Smooth muscle cell (in vitro differentiated cells): Measurements from ENCODE around the gene TMEM163. TPM values are rescaled to one million over a fixed set of nuclear protein-coding genes. Genes with fewer than 3 reads are reported as not detected.

ENCODE experiments used
- DNase-seq: peaks from one replicate; lab custom pipeline; 2025; ENCODE audit not compliant: unreplicated experiment; lab: John Stamatoyannopoulos, UW
- H2AFZ ChIP-seq: fragments of 200-600 bp; sonication (generic); 2 replicates; pipeline ENCODE4 v1.6.0; 2016; ENCODE audit warnings: antibody characterized with exemption, low read depth, mild to moderate bottlenecking
- H3F3A ChIP-seq: fragments of 200-600 bp; sonication (generic); 2 replicates; pipeline ENCODE4 v1.6.0; 2017; ENCODE audit warnings: antibody characterized with exemption, low read depth
- H3K27ac ChIP-seq: fragments of 200-600 bp; sonication (generic); 2 replicates; pipeline ENCODE4 v1.5.1; 2016; ENCODE audit warnings: low read depth, mild to moderate bottlenecking
- H3K27me3 ChIP-seq: fragments of 200-600 bp; sonication (generic); 2 replicates; pipeline ENCODE4 v1.6.1; 2016; ENCODE audit warnings: low read depth, mild to moderate bottlenecking
- H3K36me3 ChIP-seq: fragments of 200-600 bp; sonication (generic); 2 replicates; pipeline ENCODE4 v1.5.1; 2016; ENCODE audit warnings: low read depth
- H3K4me1 ChIP-seq: fragments of 200-600 bp; sonication (generic); 2 replicates; pipeline ENCODE4 v1.5.1; 2016; ENCODE audit warnings: low read depth
- H3K4me2 ChIP-seq: fragments of 200-600 bp; sonication (generic); 2 replicates; pipeline ENCODE4 v1.6.0; 2016; ENCODE audit warnings: mild to moderate bottlenecking
- H3K4me3 ChIP-seq: fragments of 200-600 bp; sonication (generic); 2 replicates; pipeline ENCODE4 v1.5.1; 2016; ENCODE audit warnings: mild to moderate bottlenecking
- H3K79me2 ChIP-seq: fragments of 200-600 bp; sonication (generic); 2 replicates; pipeline ENCODE4 v1.6.0; 2016; ENCODE audit warnings: low read depth, mild to moderate bottlenecking
- H3K9ac ChIP-seq: fragments of 200-600 bp; sonication (generic); 2 replicates; pipeline ENCODE4 v1.6.0; 2016; ENCODE audit warnings: low read depth
- H3K9me3 ChIP-seq: fragments of 200-600 bp; sonication (generic); replicated peaks from 2 replicates; pipeline ENCODE4 v1.5.1; 2016; ENCODE audit warnings: low read depth
- H4K20me1 ChIP-seq: fragments of 200-600 bp; sonication (generic); 2 replicates; pipeline ENCODE4 v1.6.0; 2016; ENCODE audit warnings: low read depth
- CTCF ChIP-seq: fragments of 200-600 bp; sonication (generic); IDR thresholded peaks from 2 replicates; pipeline ENCODE4 v1.5.1; 2017; ENCODE audit warnings: borderline replicate concordance, mild to moderate bottlenecking, antibody characterized with exemption; ENCODE audit not compliant: insufficient read depth, poor library complexity, severe bottlenecking
- WGBS: methylation state at CpG from one replicate; pipeline ENCODE4 v1.1.7; 2016; ENCODE audit warnings: low lambda C conversion rate; 5-methylcytosine and 5-hydroxymethylcytosine counted together
- polyA plus RNA-seq: library from polyadenylated mRNA; unstranded; fragments of >200 nt; fragmentation: Nextera tagmentation; extraction: Ambion mirVana; gene quantifications from 2 replicates; pipeline ENCODE4 v1.2.1, GENCODE V29; 2016
- total RNA-seq: library from RNA; depleted of rRNA; stranded (reverse); fragments of >200 nt; gene quantifications from 2 replicates; pipeline ENCODE4 v1.2.3, GENCODE V29; 2014

TMEM163 gene
- total and polyA plus RNA-seq, 2 experiments from 2014 or later, result 0.31 TPM; not detected in 1

GRCh38 chr2:134468776-134469175 lies 250.0 kb downstream of the TMEM163 start:
- 92% methylated on average over 12 of the region's 12 CpGs for WGBS
- DNase-seq, result no peak
- H2AFZ ChIP-seq, result no peak overlapping the region

GRCh38 chr2:134468164-134468563 lies 250.6 kb downstream of the TMEM163 start:
- TF ChIP-seq CTCF, result no peak
- no peak overlapping the region for H2AFZ ChIP-seq
- no peaks in the 10 kb centered on the region for H4K20me1 ChIP-seq
- WGBS, result 93% methylated on average over 2 of the region's 2 CpGs
- H3F3A ChIP-seq, result no peaks in the 10 kb centered on the region
- no peaks in the 10 kb centered on the region for H3K9me3 ChIP-seq
- H3K27ac ChIP-seq, result no peak overlapping the region
- H3K4me1 ChIP-seq, result no peaks in the 10 kb centered on the region
- H3K79me2 ChIP-seq, result no peaks in the 10 kb centered on the region
- no peaks in the 10 kb centered on the region for H3K27me3 ChIP-seq
- no peaks in the 10 kb centered on the region for H3K36me3 ChIP-seq
- no peak overlapping the region for H3K4me3 ChIP-seq
- no peak overlapping the region for H3K4me2 ChIP-seq
- H3K9ac ChIP-seq, result no peak overlapping the region
- DNase-seq, result no peak

More at GRCh38 chr2:134468776-134469175, 250.0 kb downstream of the TMEM163 start:
- H3K4me2 ChIP-seq, result no peak overlapping the region
- H3F3A ChIP-seq, result no peaks in the 10 kb centered on the region
- H3K4me1 ChIP-seq, result no peaks in the 10 kb centered on the region
- TF ChIP-seq CTCF, result no peak
- no peaks in the 10 kb centered on the region for H3K27me3 ChIP-seq
- H3K79me2 ChIP-seq, result no peaks in the 10 kb centered on the region
- H3K27ac ChIP-seq, result no peak overlapping the region
- H3K9ac ChIP-seq, result no peak overlapping the region
- H3K4me3 ChIP-seq, result no peak overlapping the region
- no peaks in the 10 kb centered on the region for H4K20me1 ChIP-seq
- no peaks in the 10 kb centered on the region for H3K36me3 ChIP-seq
- no peaks in the 10 kb centered on the region for H3K9me3 ChIP-seq

DNA sequence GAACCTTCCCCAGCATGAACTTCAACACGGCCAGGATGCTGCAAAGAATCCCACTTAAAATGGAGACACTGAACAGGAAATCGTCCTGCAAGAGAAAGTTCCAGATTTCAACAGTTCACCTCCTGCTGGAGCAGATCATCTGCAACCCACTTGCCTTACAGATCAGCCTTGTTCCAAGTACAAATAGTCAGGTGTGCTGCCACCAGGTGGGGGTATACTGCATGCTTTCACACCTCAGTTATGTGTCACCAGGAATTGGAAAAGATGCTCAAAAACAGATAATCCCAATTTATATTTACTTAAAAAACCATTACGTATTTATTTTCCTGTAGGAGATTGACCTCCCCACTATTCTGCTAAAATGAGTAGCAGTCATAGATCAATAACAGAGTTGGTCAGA lies 252.7 kb downstream of the TMEM163 start:
- peak; percentile 33 for TF ChIP-seq CTCF
- Histone ChIP-seq H4K20me1 (no peaks in the 10 kb centered on the region), H3K9me3 (no peaks in the 10 kb centered on the region), H3K4me2 (no peak overlapping the region), H3K9ac (no peak overlapping the region), H3K79me2 (no peaks in the 10 kb centered on the region), H3K27me3 (no peaks in the 10 kb centered on the region), H2AFZ (no peak overlapping the region), H3K27ac (no peak overlapping the region), H3K36me3 (no peaks in the 10 kb centered on the region), H3F3A (no peaks in the 10 kb centered on the region), H3K4me3 (no peak overlapping the region), H3K4me1 (no peaks in the 10 kb centered on the region)
- DNase-seq, result no peak
- 73% methylated on average over 3 of the region's 3 CpGs for WGBS
